Measurements from ENCODE around the gene ACOT8. TPM values are rescaled to one million over a fixed set of nuclear protein-coding genes. Genes with fewer than 3 reads are reported as not detected.

The ACOT8 gene
- polyA plus RNA-seq, 3 donors = 40.9 to 52.4 (median 44.6) TPM

DNA sequence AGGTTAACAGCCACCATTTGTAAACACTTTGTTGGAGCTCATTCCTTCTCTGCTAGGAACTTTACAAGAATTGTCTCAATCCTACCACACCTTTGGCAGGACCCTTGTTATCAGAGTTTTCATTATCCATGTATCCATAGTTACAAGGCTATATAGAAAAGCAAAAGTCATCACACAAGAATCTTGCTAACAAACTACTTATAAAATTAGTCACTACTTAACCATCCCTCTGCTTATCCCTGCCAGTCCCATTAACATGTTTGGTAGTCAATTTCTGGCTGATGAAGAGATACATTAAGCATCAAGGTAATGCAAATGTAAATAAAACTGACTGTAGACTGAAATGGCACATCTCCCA is 10.6 kb upstream of the ACOT8 start:
- Mint-ChIP-seq H3K9me3 (no peaks in the 10 kb centered on the region), H3K27ac (no peak overlapping the region), H3K36me3 (peaks cover 10 to 16% of the 10 kb centered on the region in 2 donors), H3K27me3 (ENCODE audit: low read depth in 3 of 3) (peaks cover 0 to 3% (median 0%) of the 10 kb centered on the region in 3 donors), H3K4me3 (no peak overlapping the region), H3K4me1 (peaks cover 4% of the 10 kb centered on the region)
- H3K4me2 ChIP-seq (replicated peaks; ENCODE audit: extremely low read depth, low read length, poor library complexity, severe bottlenecking) = no peak overlapping the region
- intact Hi-C loops (cut with micrococcal nuclease) = no loop called here
- TF ChIP-seq, protein P1, sequence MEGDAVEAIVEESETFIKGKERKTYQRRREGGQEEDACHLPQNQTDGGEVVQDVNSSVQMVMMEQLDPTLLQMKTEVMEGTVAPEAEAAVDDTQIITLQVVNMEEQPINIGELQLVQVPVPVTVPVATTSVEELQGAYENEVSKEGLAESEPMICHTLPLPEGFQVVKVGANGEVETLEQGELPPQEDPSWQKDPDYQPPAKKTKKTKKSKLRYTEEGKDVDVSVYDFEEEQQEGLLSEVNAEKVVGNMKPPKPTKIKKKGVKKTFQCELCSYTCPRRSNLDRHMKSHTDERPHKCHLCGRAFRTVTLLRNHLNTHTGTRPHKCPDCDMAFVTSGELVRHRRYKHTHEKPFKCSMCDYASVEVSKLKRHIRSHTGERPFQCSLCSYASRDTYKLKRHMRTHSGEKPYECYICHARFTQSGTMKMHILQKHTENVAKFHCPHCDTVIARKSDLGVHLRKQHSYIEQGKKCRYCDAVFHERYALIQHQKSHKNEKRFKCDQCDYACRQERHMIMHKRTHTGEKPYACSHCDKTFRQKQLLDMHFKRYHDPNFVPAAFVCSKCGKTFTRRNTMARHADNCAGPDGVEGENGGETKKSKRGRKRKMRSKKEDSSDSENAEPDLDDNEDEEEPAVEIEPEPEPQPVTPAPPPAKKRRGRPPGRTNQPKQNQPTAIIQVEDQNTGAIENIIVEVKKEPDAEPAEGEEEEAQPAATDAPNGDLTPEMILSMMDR (IDR thresholded peaks at IDR 0.05) = no peak
- H3K4me1 ChIP-seq (ENCODE audit: control insufficient read depth in 1 of 2, insufficient read depth in 2 of 2, low read length in 2 of 2) = no peaks in the 10 kb centered on the region
- H3K9me3 ChIP-seq (replicated peaks in 1 of 2; ENCODE audit: control insufficient read depth in 1 of 2, insufficient read depth in 1 of 2, low read length in 2 of 2) = no peaks in the 10 kb centered on the region
- DNase-seq = no peak
- no peak overlapping the region for H3K27ac ChIP-seq (ENCODE audit: low read depth in 1 of 2, low read length in 2 of 2)
- peaks cover 4% of the 10 kb centered on the region for H3K79me2 ChIP-seq (ENCODE audit: insufficient read depth, low read length)
- no peaks in the 10 kb centered on the region for H3K36me3 ChIP-seq (replicated peaks in 1 of 2; ENCODE audit: control insufficient read depth in 1 of 2, insufficient read depth in 2 of 2, low read length in 2 of 2)
- H2AFZ ChIP-seq (ENCODE audit: insufficient read depth, low read depth, low read length, poor library complexity, severe bottlenecking) = no peak overlapping the region
- H3K27me3 ChIP-seq (ENCODE audit: control insufficient read depth in 2 of 2, insufficient read depth in 2 of 2, low read length in 2 of 2) = no peaks in the 10 kb centered on the region
- H3K4me3 ChIP-seq (replicated peaks in 1 of 3; ENCODE audit: low read depth in 2 of 3, low read length in 3 of 3) = no peak overlapping the region
- H4K20me1 ChIP-seq (ENCODE audit: insufficient read depth, low read length) = no peaks in the 10 kb centered on the region
- H3K9ac ChIP-seq (ENCODE audit: insufficient read depth, low read length, poor library complexity, severe bottlenecking) = no peak overlapping the region

DNA sequence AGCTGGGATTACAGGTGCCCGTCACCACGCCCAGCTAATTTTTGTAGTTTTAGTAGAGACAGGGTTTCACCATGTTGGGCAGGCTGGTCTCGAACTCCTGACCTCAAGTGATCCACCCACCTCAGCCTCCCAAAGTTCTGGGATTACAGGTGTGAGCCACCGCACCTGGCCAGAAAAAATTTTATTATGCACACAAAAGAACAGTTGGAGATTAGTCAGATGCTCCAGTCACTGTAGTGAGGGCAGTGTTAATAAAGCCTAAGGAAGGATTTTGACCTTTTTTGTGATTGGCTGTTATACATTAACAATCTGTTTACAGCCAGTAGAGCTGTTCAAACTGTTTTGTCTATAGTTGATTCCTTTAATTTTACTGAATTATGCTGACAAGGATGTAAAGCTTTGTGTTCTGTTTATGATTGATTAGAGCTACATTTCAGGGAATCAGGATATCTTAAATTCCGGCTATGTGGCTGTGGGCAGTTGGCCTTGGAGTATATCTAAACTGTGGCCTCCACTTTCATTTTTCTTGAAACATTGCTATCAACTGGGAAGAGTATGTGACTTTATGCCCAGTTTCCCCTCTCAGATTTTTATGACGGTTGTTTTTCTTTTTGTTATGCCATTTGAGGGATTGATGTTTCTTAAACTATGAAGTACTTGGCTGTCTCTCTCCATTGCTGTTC is 10.1 kb upstream of the ACOT8 start:
- no peak overlapping the region for H3K27ac ChIP-seq (ENCODE audit: low read depth in 1 of 2, low read length in 2 of 2)
- H3K9me3 ChIP-seq (replicated peaks in 1 of 2; ENCODE audit: control insufficient read depth in 1 of 2, insufficient read depth in 1 of 2, low read length in 2 of 2) = no peaks in the 10 kb centered on the region
- H3K9me3 Mint-ChIP-seq = no peaks in the 10 kb centered on the region
- H3K27me3 ChIP-seq (ENCODE audit: control insufficient read depth in 2 of 2, insufficient read depth in 2 of 2, low read length in 2 of 2) = no peaks in the 10 kb centered on the region
- peaks cover 4% of the 10 kb centered on the region for H3K4me1 Mint-ChIP-seq
- intact Hi-C loops (cut with micrococcal nuclease) = no loop called here
- no peak overlapping the region for H3K27ac Mint-ChIP-seq
- H3K4me3 ChIP-seq (replicated peaks in 1 of 3; ENCODE audit: low read depth in 2 of 3, low read length in 3 of 3) = no peak overlapping the region
- no peak overlapping the region for H2AFZ ChIP-seq (ENCODE audit: insufficient read depth, low read depth, low read length, poor library complexity, severe bottlenecking)
- H3K36me3 Mint-ChIP-seq = peaks cover 5 to 10% of the 10 kb centered on the region in 2 donors
- H3K9ac ChIP-seq (ENCODE audit: insufficient read depth, low read length, poor library complexity, severe bottlenecking) = no peak overlapping the region
- TF ChIP-seq, protein P1 (IDR thresholded peaks at IDR 0.05) = no peak
- H3K4me3 Mint-ChIP-seq = no peak overlapping the region
- H4K20me1 ChIP-seq (ENCODE audit: insufficient read depth, low read length) = no peaks in the 10 kb centered on the region
- 100% methylated on average over 1 of the region's 6 CpGs for WGBS (ENCODE audit: insufficient coverage)
- H3K4me2 ChIP-seq (replicated peaks; ENCODE audit: extremely low read depth, low read length, poor library complexity, severe bottlenecking) = no peak overlapping the region
- peaks cover 0 to 3% (median 0%) of the 10 kb centered on the region in 3 donors for H3K27me3 Mint-ChIP-seq (ENCODE audit: low read depth in 3 of 3)
- no peaks in the 10 kb centered on the region for H3K36me3 ChIP-seq (replicated peaks in 1 of 2; ENCODE audit: control insufficient read depth in 1 of 2, insufficient read depth in 2 of 2, low read length in 2 of 2)
- no peaks in the 10 kb centered on the region for H3K4me1 ChIP-seq (ENCODE audit: control insufficient read depth in 1 of 2, insufficient read depth in 2 of 2, low read length in 2 of 2)
- peaks cover 4% of the 10 kb centered on the region for H3K79me2 ChIP-seq (ENCODE audit: insufficient read depth, low read length)
- DNase-seq = no peak

Measured in CD14-positive monocyte (primary cell).